ENCODE measurements around the gene EEF1AKMT3.

The EEF1AKMT3 gene

GRCh38 chr12:57751432-57751787, 21.0 kb upstream of the EEF1AKMT3 start:
- no peak for DNase-seq (ENCODE audit: low spot score)

GRCh38 chr12:57751788-57752667, 20.4 kb upstream of the EEF1AKMT3 start, which contains the start of gene CDK4:
Gene CDK4 (minus strand): TSS chr12:57752310. CDS start chr12:57751717, 593 bp downstream.
- DNase-seq (ENCODE audit: low spot score): peak; percentile 99

GRCh38 chr12:57752668-57753000, 19.8 kb upstream of the EEF1AKMT3 start:
- no peak for DNase-seq (ENCODE audit: low spot score)

GRCh38 chr12:57753756-57754337, 18.6 kb upstream of the EEF1AKMT3 start:
- DNase-seq (ENCODE audit: low spot score): no peak

GRCh38 chr12:57754411-57755193, 17.8 kb upstream of the EEF1AKMT3 start, which contains the start of gene MARCHF9:
Gene MARCHF9 (plus strand): TSS chr12:57755103. CDS start chr12:57755529, 426 bp downstream.
- peak; percentile 88 for DNase-seq (ENCODE audit: low spot score)

GRCh38 chr12:57755194-57755453, 17.3 kb upstream of the EEF1AKMT3 start:
- no peak for DNase-seq (ENCODE audit: low spot score)

GRCh38 chr12:57755454-57756372, 16.7 kb upstream of the EEF1AKMT3 start:
- peak; percentile 57 for DNase-seq (ENCODE audit: low spot score)

- DNase-seq (ENCODE audit: low spot score): peak; percentile 82
These were observed 15.7 kb upstream of the EEF1AKMT3 start for GRCh38 chr12:57756406-57757341.

- no peak for DNase-seq (ENCODE audit: low spot score)
These were observed 14.6 kb upstream of the EEF1AKMT3 start for GRCh38 chr12:57757771-57758170.

- DNase-seq (ENCODE audit: low spot score): no peak
These were observed 13.7 kb upstream of the EEF1AKMT3 start for GRCh38 chr12:57758552-57759359.

GRCh38 chr12:57759360-57759980, 12.9 kb upstream of the EEF1AKMT3 start:
- peak; percentile 68 for DNase-seq (ENCODE audit: low spot score)

GRCh38 chr12:57760347-57760982, 11.9 kb upstream of the EEF1AKMT3 start:
- no peak for DNase-seq (ENCODE audit: low spot score)

GRCh38 chr12:57761391-57761998, 10.9 kb upstream of the EEF1AKMT3 start:
- DNase-seq (ENCODE audit: low spot score): no peak

GRCh38 chr12:57762463-57762862, 10.0 kb upstream of the EEF1AKMT3 start:
- no peak for DNase-seq (ENCODE audit: low spot score)

- DNase-seq (ENCODE audit: low spot score): no peak
These were observed 8.3 kb upstream of the EEF1AKMT3 start for GRCh38 chr12:57763881-57764661.

GRCh38 chr12:57764662-57765002, 7.8 kb upstream of the EEF1AKMT3 start:
- no peak for DNase-seq (ENCODE audit: low spot score)

GRCh38 chr12:57765003-57765697, 7.3 kb upstream of the EEF1AKMT3 start:
- DNase-seq (ENCODE audit: low spot score): no peak
